Measurements from ENCODE around the gene TSEN34. TPM values are rescaled to one million over a fixed set of nuclear protein-coding genes. Genes with fewer than 3 reads are reported as not detected.
A peak's percentile ranks its signal among the peaks of the same experiment; 100 is the strongest.
"Not testable (repeated sequence)": the region's sequence is repeated elsewhere in the genome, so short reads cannot be mapped to it uniquely, and the experiment has no call there.

The TSEN34 gene
- polyA plus RNA-seq, 1 donor: 32.5 TPM

DNA sequence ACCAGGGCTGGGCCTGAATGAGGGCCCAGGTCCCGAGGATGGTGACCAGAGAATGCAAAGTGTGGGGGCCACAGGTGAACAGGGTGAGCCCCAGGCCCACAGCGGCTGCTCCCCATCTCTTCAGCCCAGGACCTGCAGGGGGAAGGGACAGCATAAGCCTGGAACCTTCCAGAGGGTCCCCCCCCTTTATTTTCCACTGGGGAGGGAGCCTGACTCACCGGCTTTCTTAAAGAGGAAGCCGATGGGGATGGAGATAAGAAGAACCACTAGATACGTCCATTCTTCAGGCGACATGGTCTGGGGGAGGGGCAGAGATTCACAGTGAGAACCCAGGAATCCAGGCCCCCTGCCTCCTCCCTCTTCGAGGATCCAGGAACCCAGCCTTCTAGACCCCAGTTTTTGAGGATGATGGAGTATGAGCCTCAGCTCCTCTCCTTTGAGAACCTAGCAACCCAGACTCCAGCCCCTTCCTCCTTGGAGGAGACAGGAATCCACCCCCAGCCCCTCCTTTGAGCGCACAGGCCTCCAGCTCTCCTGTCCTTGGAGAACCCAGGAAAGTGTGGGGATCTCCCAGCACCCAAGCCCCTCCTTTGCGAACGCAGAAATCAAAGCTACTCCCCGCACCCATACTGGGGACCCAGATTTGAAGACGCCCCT is 2.8 kb upstream of the TSEN34 start:
- no peak for DNase-seq (ENCODE audit: low read depth)

DNA sequence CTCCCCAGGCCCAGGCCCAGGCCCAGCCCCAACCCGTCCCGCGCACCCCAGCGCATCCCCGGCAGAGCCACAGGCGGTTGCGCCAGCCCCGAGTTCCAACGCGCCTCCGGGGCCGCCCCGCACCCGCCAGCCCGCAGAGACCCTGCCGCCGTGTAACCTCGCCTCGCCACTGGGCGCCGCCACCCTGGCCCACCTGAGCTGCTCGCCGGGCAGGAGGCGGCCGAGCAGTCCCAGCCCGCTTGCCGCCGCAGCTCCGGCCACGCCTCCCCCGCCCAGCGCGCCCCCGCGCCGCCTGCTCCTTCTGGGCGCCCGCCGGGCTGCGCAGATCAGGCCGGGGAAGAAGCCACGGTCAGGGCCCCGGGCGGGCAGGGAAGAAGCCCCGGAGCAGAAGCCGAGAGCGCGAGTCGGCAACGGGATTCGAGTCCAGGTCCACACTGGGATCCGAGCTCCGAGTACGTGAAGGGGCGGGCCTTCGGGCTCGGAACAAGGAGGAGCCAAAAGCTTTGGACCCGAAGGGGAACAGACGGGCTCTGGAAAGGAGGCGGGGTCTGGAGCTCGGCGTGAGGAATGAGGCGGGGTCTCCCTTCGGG is 1.9 kb upstream of the TSEN34 start, which contains the start of gene MBOAT7:
Gene MBOAT7, minus strand, starts transcription at position 436 of the 590 bp plus-strand sequence. CDS start 1,072 bp downstream, outside the sequence.
- DNase-seq (ENCODE audit: low read depth): no peak

DNA sequence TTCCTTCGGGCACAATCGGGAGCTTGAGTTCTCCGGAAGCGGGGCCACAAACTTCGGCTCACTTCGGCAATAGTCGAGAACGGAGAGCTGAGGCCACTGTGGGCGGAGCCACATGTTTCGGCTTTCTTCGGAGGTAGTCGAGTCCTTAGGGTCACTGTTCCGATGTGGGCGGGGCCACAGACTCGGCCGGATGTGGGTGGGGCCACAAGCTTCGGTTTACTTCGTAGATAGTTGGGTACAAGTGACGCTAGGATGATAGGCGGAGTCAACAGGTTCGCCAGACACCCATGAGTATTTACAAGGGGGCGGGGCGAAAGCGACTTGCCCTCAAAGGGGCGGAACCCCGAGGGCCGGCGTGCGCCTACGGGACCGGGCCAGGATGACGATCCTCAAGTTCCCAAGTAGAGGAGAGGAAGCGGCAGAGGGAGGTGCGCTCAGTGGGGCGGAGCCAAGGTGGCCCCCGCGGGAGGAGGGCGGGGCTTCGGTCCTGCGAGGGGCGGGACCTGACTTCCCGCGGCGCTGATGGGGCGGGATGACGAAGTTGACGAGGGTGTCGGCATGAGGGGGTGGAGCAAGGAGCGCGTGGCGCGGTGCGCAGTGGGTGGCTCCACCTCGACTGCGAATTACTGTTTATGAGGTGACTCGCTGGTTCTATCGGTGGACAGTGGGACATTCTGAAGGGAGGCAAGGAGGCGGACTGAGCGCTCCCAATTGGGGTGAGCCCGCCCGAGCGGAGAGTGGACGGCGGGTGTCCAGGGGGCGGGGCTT is 1.2 kb upstream of the TSEN34 start:
- peak; percentile 100 for DNase-seq (ENCODE audit: low read depth)

- peak; percentile 99 for DNase-seq (ENCODE audit: low read depth)
Observed at GRCh38 chr19:54190503-54191010, 551 bp upstream of the TSEN34 start.

DNA sequence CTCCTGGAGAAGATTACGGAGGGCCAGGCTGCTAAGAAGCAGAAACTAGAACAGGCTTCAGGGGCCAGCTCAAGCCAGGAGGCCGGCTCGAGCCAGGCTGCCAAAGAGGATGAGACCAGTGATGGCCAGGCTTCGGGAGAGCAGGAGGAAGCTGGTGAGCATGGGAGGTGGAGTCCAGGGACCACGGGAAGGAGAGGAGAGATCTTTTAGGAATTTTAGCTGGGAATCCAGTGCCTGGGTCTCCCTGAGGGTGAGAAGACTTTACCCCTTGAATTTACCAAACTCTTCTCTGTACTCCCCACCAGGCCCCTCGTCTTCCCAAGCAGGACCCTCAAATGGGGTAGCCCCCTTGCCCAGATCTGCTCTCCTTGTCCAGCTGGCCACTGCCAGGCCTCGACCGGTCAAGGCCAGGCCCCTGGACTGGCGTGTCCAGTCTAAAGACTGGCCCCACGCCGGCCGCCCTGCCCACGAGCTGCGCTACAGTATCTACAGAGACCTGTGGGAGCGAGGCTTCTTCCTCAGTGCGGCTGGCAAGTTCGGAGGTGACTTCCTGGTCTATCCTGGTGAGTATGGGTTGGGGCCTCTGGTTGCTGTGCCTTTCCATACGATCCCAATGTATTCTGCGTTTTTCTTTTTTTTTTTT is 824 bp downstream of the TSEN34 start:
- no peak for DNase-seq (ENCODE audit: low read depth)

DNA sequence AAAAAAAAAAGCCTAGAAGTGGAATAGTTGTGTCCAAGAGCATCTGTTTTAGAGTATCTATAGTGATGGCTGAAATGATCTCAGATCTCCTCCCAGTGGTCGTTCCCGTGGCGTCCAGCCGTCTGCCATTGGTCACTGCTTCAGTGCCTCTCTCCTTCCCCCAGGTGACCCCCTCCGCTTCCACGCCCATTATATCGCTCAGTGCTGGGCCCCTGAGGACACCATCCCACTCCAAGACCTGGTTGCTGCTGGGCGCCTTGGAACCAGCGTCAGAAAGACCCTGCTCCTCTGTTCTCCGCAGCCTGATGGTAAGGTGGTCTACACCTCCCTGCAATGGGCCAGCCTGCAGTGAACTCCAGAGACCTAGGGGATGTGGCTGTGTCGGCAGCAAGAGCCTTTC is 1.9 kb downstream of the TSEN34 start:
- DNase-seq (ENCODE audit: low read depth): no peak

GRCh38 chr19:54194463-54194862 is 3.4 kb downstream of the TSEN34 start:
- not testable (repeated sequence) for DNase-seq (ENCODE audit: low read depth)

GRCh38 chr19:54196536-54196935 is 5.4 kb downstream of the TSEN34 start:
- DNase-seq (ENCODE audit: low read depth): no peak

GRCh38 chr19:54197121-54197520 is 6.0 kb downstream of the TSEN34 start:
- DNase-seq (ENCODE audit: low read depth): no peak

DNA sequence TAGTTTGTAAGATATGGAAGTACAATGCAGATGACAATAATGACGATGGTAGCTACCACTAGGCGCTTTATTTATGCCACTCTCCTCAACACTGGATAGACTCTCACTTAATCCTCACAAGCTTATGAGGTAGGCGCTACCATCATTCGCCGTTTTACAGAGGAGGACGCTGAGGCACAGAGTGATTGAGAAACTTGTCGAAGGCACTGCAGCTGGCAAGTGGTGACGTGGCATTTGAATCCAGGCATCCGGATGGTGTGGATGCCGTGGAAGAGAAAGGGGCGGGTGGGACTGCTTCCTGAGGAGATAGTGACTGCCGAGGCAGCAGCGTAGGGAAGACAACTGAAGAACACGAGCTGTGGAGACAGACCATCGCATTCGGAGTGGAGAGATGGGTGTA is 8.3 kb downstream of the TSEN34 start:
- no peak for DNase-seq (ENCODE audit: low read depth)

GRCh38 chr19:54201172-54201701 is 10.1 kb downstream of the TSEN34 start:
- DNase-seq (ENCODE audit: low read depth): no peak

- DNase-seq (ENCODE audit: low read depth): no peak
Observed at GRCh38 chr19:54201980-54202379, 10.9 kb downstream of the TSEN34 start.

DNA sequence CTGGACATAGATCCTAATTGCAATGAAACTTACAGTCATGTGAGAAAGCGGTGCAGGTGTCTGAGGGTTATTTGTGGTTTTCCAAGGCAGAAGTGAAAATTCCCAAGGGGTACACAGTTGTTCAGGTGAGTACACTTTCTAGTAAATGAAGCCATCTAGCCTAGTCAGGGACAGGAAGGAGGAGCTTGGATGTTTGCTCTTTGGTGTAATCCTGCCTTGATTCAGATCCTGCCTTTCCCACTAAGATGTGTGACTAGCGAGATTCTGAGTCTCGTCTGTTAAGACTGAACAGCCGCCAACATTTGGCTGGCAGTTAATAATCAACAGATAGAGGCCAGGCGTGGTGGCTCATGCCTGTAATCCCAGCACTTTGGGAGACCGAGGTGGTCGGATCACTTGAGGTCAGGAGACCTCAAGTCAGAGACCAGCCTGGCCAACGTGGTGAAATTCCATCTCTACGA is 12.1 kb downstream of the TSEN34 start:
- no peak for DNase-seq (ENCODE audit: low read depth)

DNA sequence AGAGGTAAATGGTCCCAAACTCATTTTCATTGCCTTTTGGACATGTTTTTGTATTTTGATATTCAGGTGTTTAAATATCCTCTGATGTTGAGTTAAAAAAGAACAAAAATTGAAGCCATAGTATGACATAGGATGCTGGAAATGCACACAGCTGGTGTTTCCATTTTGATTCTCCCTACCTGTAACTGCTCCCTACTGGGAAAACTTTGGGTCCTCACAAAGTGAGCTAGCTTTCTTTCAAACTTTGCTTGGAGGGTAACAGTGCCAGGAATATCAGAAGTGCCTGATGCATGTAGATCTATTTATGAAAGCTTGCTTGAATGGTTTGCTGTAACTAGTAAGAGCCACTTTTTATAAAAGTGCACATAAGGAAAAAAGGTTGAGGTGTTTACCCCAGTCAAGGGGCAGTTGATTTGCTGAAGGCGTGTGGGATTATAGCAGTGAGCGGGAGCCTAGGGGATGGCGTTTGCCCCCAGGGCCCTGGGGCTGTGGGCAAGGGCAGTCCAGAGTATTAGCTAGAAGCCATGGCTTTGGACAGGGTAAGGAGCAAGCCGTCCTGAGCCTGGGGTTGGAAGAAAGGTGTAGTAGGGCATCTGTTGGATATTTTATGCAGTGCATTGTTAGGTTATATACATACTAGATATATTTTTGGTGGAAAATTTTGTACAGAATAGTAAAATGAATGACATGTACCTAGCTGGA is 13.8 kb downstream of the TSEN34 start:
- no peak for DNase-seq (ENCODE audit: low read depth)

- DNase-seq (ENCODE audit: low read depth): no peak
Observed at GRCh38 chr19:54206030-54206830, 15.1 kb downstream of the TSEN34 start.

- DNase-seq (ENCODE audit: low read depth): no peak
Observed at GRCh38 chr19:54206831-54207177, 15.7 kb downstream of the TSEN34 start.

DNA sequence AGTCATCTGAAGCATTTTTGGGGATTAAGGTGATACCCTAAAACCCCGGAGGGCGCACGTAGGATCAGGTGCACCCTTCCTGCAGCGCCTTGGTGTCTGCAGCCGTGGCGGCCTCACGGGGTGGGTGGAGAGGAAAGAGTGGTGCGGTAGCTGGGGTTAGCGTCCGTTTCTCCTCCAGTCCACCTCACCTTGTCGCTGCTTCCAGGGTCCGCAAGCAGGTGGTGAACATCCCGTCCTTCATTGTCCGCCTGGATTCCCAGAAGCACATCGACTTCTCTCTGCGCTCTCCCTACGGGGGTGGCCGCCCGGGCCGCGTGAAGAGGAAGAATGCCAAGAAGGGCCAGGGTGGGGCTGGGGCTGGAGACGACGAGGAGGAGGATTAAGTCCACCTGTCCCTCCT is 16.1 kb downstream of the TSEN34 start:
- not testable (repeated sequence) for DNase-seq (ENCODE audit: low read depth)

DNA sequence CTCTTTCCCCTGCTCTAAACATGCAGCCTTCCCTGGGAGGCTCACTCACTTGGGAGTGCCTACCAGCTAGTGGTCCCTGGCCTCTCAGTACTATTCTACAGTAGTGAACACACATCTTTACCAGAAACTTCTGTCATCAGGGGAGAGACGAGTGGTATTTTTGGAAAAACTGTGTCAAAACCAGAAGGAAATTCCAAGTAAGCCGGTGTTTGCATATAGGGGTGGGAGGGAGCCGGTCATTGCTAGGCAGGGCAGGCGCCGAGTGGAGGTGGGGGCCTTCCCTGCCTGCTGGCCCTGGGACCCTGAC is 16.5 kb downstream of the TSEN34 start:
- DNase-seq (ENCODE audit: low read depth): no peak

DNA sequence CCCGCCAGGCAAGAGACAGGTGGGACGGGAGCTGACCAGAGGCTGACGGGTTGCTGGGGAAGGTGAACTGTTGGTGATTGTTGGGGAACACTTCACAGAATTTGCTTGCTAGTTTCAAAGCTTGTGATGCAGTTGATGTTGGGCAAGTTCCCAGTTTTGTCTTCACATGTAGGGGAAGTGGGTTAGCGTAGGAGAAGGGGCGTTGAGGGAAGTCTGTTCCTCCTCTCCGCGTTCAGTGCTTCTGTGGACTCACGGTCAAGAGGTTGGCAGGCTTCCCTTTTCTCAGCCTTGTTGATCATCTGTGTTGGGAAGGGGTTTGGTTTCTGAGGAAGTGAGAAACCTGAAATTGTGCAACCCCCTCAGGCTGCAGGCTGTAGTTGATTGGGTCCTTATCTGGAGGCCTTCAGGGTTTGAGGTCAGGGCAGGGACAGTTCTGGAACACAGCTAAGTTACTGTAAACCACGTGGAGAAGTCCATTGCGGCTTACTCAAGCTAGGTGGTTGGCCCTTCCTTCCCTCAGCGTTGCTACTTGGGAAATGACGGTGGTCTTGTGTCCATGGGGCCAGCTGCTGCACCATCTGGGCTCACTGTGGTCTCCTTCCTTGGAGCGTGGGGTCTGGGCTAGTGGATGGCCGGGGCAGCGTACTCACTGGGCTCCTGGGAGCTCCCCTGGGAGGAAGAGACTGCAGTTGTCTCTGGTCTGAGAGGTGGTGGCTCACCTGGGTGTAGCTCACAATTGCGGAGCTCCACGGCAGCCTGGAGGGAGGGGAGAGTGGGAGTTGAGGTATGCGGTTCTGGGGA is 17.1 kb downstream of the TSEN34 start:
- peak; percentile 62 for DNase-seq (ENCODE audit: low read depth)

- DNase-seq (ENCODE audit: low read depth): no peak
Observed at GRCh38 chr19:54208784-54209057, 17.6 kb downstream of the TSEN34 start.

Data from forelimb muscle (tissue), 1 donor.